ENCODE results near the gene PTK6.
"Not testable (repeated sequence)": the region's sequence is repeated elsewhere in the genome, so short reads cannot be mapped to it uniquely, and the experiment has no call there.

Gene PTK6

GRCh38 chr20:63484236-63484635 lies 52.9 kb downstream of the PTK6 start:
- Histone ChIP-seq H3K4me3 (ENCODE audit: insufficient read depth, low read depth, low read length) (no peak overlapping the region), H3K4me1 (ENCODE audit: control insufficient read depth, insufficient read depth, low read length) (peaks cover 11% of the 10 kb centered on the region), H3K27me3 (ENCODE audit: control insufficient read depth, insufficient read depth, low read length, poor library complexity, severe bottlenecking) (peaks cover 24% of the 10 kb centered on the region), H3K27ac (ENCODE audit: insufficient read depth, low read depth, low read length, poor library complexity, severe bottlenecking) (no peak overlapping the region), H3K9me3 (ENCODE audit: control insufficient read depth, low read length) (no peaks in the 10 kb centered on the region), H3K36me3 (ENCODE audit: control insufficient read depth, insufficient read depth, low read length) (no peaks in the 10 kb centered on the region)
- WGBS, 2 experiments, result 68 to 71% methylated on average over 17 of the region's 17 CpGs

GRCh38 chr20:63483834-63484233 lies 53.3 kb downstream of the PTK6 start:
- H3K9me3 ChIP-seq (ENCODE audit: control insufficient read depth, low read length), result no peaks in the 10 kb centered on the region
- WGBS, 2 experiments, result 72 to 78% methylated on average over 12 of the region's 12 CpGs

GRCh38 chr20:63482021-63482587 lies 55.1 kb downstream of the PTK6 start:
- peaks cover 8% of the 10 kb centered on the region for H3K4me1 ChIP-seq (ENCODE audit: control insufficient read depth, insufficient read depth, low read length)
- peaks cover 4% of the 10 kb centered on the region for H3K27me3 ChIP-seq (ENCODE audit: control insufficient read depth, insufficient read depth, low read length, poor library complexity, severe bottlenecking)
- no peaks in the 10 kb centered on the region for H3K36me3 ChIP-seq (ENCODE audit: control insufficient read depth, insufficient read depth, low read length)
- no peak overlapping the region for H3K27ac ChIP-seq (ENCODE audit: insufficient read depth, low read depth, low read length, poor library complexity, severe bottlenecking)
- H3K9me3 ChIP-seq (ENCODE audit: control insufficient read depth, low read length), result no peaks in the 10 kb centered on the region
- 48 to 52% methylated on average over 11 of the region's 11 CpGs for WGBS, 2 experiments
- no peak overlapping the region for H3K4me3 ChIP-seq (ENCODE audit: insufficient read depth, low read depth, low read length)

More at GRCh38 chr20:63483834-63484233, 53.3 kb downstream of the PTK6 start:
- peaks cover 11% of the 10 kb centered on the region for H3K4me1 ChIP-seq (ENCODE audit: control insufficient read depth, insufficient read depth, low read length)
- H3K27me3 ChIP-seq (ENCODE audit: control insufficient read depth, insufficient read depth, low read length, poor library complexity, severe bottlenecking), result peaks cover 20% of the 10 kb centered on the region
- no peak overlapping the region for H3K4me3 ChIP-seq (ENCODE audit: insufficient read depth, low read depth, low read length)
- H3K36me3 ChIP-seq (ENCODE audit: control insufficient read depth, insufficient read depth, low read length), result no peaks in the 10 kb centered on the region
- no peak overlapping the region for H3K27ac ChIP-seq (ENCODE audit: insufficient read depth, low read depth, low read length, poor library complexity, severe bottlenecking)

- H3K27ac ChIP-seq (ENCODE audit: insufficient read depth, low read depth, low read length, poor library complexity, severe bottlenecking), result no peak overlapping the region
- no peaks in the 10 kb centered on the region for H3K36me3 ChIP-seq (ENCODE audit: control insufficient read depth, insufficient read depth, low read length)
- no peak overlapping the region for H3K4me3 ChIP-seq (ENCODE audit: insufficient read depth, low read depth, low read length)
- no peaks in the 10 kb centered on the region for H3K9me3 ChIP-seq (ENCODE audit: control insufficient read depth, low read length)
- WGBS, 2 experiments, result 77 to 78% methylated on average over 12 of the region's 12 CpGs
- H3K27me3 ChIP-seq (ENCODE audit: control insufficient read depth, insufficient read depth, low read length, poor library complexity, severe bottlenecking), result no peaks in the 10 kb centered on the region
- H3K4me1 ChIP-seq (ENCODE audit: control insufficient read depth, insufficient read depth, low read length), result peaks cover 8% of the 10 kb centered on the region
These were observed 55.7 kb downstream of the PTK6 start for GRCh38 chr20:63481503-63481902.

GRCh38 chr20:63479695-63480419 lies 57.3 kb downstream of the PTK6 start:
- not testable (repeated sequence) for H3K9me3 ChIP-seq (ENCODE audit: control insufficient read depth, low read length); H3K27ac ChIP-seq (ENCODE audit: insufficient read depth, low read depth, low read length, poor library complexity, severe bottlenecking); H3K4me3 ChIP-seq (ENCODE audit: insufficient read depth, low read depth, low read length); H3K4me1 ChIP-seq (ENCODE audit: control insufficient read depth, insufficient read depth, low read length); H3K36me3 ChIP-seq (ENCODE audit: control insufficient read depth, insufficient read depth, low read length)
- WGBS, 2 experiments, result 88 to 90% methylated on average over 32 of the region's 32 CpGs
- H3K27me3 ChIP-seq (ENCODE audit: control insufficient read depth, insufficient read depth, low read length, poor library complexity, severe bottlenecking), result peaks cover 11% of the 10 kb centered on the region

GRCh38 chr20:63478346-63479302 lies 58.6 kb downstream of the PTK6 start:
- 93% methylated on average over 34 of the region's 34 CpGs for WGBS, 2 experiments
- Histone ChIP-seq H3K4me1 (ENCODE audit: control insufficient read depth, insufficient read depth, low read length) (peaks cover 13% of the 10 kb centered on the region), H3K27ac (ENCODE audit: insufficient read depth, low read depth, low read length, poor library complexity, severe bottlenecking) (no peak overlapping the region), H3K36me3 (ENCODE audit: control insufficient read depth, insufficient read depth, low read length) (no peaks in the 10 kb centered on the region), H3K9me3 (ENCODE audit: control insufficient read depth, low read length) (no peaks in the 10 kb centered on the region), H3K27me3 (ENCODE audit: control insufficient read depth, insufficient read depth, low read length, poor library complexity, severe bottlenecking) (peaks cover 23% of the 10 kb centered on the region), H3K4me3 (ENCODE audit: insufficient read depth, low read depth, low read length) (no peak overlapping the region)
